Duodenal mucosa (tissue), 2 donors: ENCODE results near the gene PRRC2B.

Experiments
- H3K27ac ChIP-seq: one replicate; pipeline ENCODE4 v1.7.0; 2013; ENCODE audit warnings: low read depth, low read length
- H3K27me3 ChIP-seq, 2 donors: one replicate each; pipeline ENCODE4 v1.7.0; 2013; ENCODE audit warnings: low read length in 2 of 2, control low read depth in 1 of 2; ENCODE audit not compliant: insufficient read depth in 2 of 2, control insufficient read depth in 1 of 2
- H3K36me3 ChIP-seq, 2 donors: one replicate each; pipeline ENCODE4 v1.7.0; 2013; ENCODE audit warnings: low read length in 2 of 2, control low read depth in 1 of 2; ENCODE audit not compliant: insufficient read depth in 2 of 2, control insufficient read depth in 1 of 2
- H3K4me1 ChIP-seq, 2 donors: one replicate each; pipeline ENCODE4 v1.7.0; 2013; ENCODE audit warnings: low read length in 2 of 2, control low read depth in 1 of 2; ENCODE audit not compliant: insufficient read depth in 2 of 2, control insufficient read depth in 1 of 2
- H3K4me3 ChIP-seq, 2 donors: one replicate each; pipeline ENCODE4 v1.7.0; 2013; ENCODE audit warnings: low read length in 2 of 2, low read depth in 1 of 2
- H3K9ac ChIP-seq, 2 donors: one replicate each; pipeline ENCODE4 v1.7.0; 2013; ENCODE audit warnings: low read length in 2 of 2, low read depth in 1 of 2
- H3K9me3 ChIP-seq, 2 donors: one replicate each; pipeline ENCODE4 v1.7.0; 2013; ENCODE audit warnings: low read length in 2 of 2, control low read depth in 1 of 2; ENCODE audit not compliant: control insufficient read depth in 1 of 2

PRRC2B gene

DNA sequence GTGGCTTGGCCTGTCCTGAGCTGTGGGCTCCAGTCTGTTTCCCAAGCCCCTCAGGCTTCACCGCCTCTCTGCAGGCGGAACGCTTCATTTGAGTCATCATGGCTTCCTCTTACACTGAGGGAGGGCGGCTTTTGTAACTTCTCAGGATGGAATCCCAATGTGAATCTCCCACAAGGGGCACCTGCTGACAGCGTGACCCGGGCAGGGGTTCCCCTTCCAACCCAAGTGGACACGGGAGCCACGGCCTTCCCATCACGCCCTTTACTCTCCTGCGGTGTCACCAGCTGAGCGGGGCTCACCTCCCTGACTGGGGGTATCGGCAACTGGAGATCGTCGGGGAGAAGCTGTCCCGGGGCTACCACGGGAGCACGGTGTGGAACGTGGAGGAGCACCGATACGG, 124.7 kb downstream of the PRRC2B start:
- H3K36me3 ChIP-seq = peaks cover 52 to 85% of the 10 kb centered on the region in 2 donors
- no peak overlapping the region for H3K27ac ChIP-seq
- H3K4me1 ChIP-seq = no peaks in the 10 kb centered on the region

DNA sequence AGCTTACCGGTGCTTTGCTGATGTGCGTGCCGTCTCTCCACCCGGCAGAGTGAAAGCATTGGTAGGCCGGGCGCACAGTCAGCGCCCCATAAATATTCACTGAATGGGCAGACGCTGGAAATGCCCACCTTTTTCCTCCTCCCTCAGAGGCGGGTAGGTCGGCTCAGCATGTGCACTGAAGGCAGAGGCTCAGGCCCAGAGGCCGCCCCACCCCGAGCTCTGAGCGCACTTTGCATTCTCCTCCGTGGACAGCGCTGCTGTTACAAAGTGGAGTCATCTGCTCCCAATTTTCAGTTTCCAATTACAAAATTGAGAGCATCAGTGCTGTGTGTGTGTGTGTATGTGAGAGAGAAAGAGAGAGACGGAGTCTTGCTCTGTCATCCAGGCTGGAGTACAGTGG, 126.6 kb downstream of the PRRC2B start:
- H3K27me3 ChIP-seq = no peaks in the 10 kb centered on the region
- peaks cover 61 to 95% of the 10 kb centered on the region in 2 donors for H3K36me3 ChIP-seq
- H3K27ac ChIP-seq = no peak overlapping the region
- H3K9ac ChIP-seq = no peak overlapping the region
- H3K9me3 ChIP-seq = peaks cover 0 to 1% of the 10 kb centered on the region in 2 donors
- H3K4me1 ChIP-seq = no peaks in the 10 kb centered on the region
- H3K4me3 ChIP-seq = no peak overlapping the region

More for the DNA sequence above, 124.7 kb downstream of the PRRC2B start:
- no peak overlapping the region for H3K9ac ChIP-seq
- H3K4me3 ChIP-seq = no peak overlapping the region
- no peaks in the 10 kb centered on the region for H3K27me3 ChIP-seq
- peaks cover 0 to 3% of the 10 kb centered on the region in 2 donors for H3K9me3 ChIP-seq

DNA sequence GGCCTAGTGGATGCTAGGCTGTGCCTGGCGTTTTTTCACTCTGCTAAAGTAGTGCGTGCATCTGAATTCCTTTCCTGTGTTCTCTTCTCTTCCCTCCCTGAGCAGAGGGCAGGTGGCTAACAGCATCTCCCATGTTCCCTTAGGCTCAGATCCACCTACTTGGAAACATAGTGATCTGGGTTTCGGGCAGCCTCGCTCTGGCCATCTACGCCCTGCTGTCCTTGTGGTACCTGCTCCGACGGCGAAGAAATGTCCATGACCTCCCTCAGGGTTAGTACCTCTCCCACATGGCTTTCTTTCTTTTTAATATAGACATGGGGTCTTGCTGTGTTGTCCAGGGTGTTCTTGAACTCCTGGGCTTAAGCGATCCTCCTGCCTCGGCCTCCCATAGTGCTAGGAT, 127.3 kb downstream of the PRRC2B start:
- no peak overlapping the region for H3K4me3 ChIP-seq
- H3K4me1 ChIP-seq = no peaks in the 10 kb centered on the region
- H3K9me3 ChIP-seq = no peaks in the 10 kb centered on the region
- no peak overlapping the region for H3K27ac ChIP-seq
- no peak overlapping the region for H3K9ac ChIP-seq
- H3K36me3 ChIP-seq = peaks cover 60 to 94% of the 10 kb centered on the region in 2 donors
- no peaks in the 10 kb centered on the region for H3K27me3 ChIP-seq

- peaks cover 56 to 91% of the 10 kb centered on the region in 2 donors for H3K36me3 ChIP-seq
- H3K9ac ChIP-seq = no peak overlapping the region
- no peak overlapping the region for H3K4me3 ChIP-seq
- no peaks in the 10 kb centered on the region for H3K9me3 ChIP-seq
- no peaks in the 10 kb centered on the region for H3K4me1 ChIP-seq
- no peaks in the 10 kb centered on the region for H3K27me3 ChIP-seq
- H3K27ac ChIP-seq = no peak overlapping the region
Measured at GRCh38 chr9:131521822-131522221, 127.9 kb downstream of the PRRC2B start.

- H3K27ac ChIP-seq = no peak overlapping the region
- H3K9me3 ChIP-seq = no peaks in the 10 kb centered on the region
- H3K4me1 ChIP-seq = no peaks in the 10 kb centered on the region
- H3K9ac ChIP-seq = no peak overlapping the region
- no peaks in the 10 kb centered on the region for H3K27me3 ChIP-seq
- no peak overlapping the region for H3K4me3 ChIP-seq
- peaks cover 54 to 90% of the 10 kb centered on the region in 2 donors for H3K36me3 ChIP-seq
Measured at GRCh38 chr9:131522257-131523085, 128.6 kb downstream of the PRRC2B start.

DNA sequence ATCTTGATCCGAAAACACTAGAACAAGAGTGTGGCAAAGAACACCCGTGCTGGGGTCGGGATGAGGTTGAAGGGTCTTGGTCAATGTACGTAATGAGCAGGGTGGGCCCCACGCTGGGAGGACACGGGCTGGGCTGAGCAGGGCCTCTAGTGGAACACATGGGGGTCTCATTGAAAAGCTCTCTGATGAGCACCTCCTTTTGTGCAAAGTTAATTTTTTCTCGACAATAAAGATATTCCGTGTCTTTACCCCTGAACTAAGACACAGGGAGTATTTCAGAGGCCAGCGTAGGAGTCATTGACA, 129.2 kb downstream of the PRRC2B start:
- no peaks in the 10 kb centered on the region for H3K4me1 ChIP-seq
- no peak overlapping the region for H3K9ac ChIP-seq
- no peaks in the 10 kb centered on the region for H3K27me3 ChIP-seq
- H3K36me3 ChIP-seq = peaks cover 52 to 88% of the 10 kb centered on the region in 2 donors
- no peak overlapping the region for H3K4me3 ChIP-seq
- H3K9me3 ChIP-seq = no peaks in the 10 kb centered on the region
- H3K27ac ChIP-seq = no peak overlapping the region

- H3K9me3 ChIP-seq = no peaks in the 10 kb centered on the region
- H3K36me3 ChIP-seq = peaks cover 49 to 88% of the 10 kb centered on the region in 2 donors
- H3K4me3 ChIP-seq = no peak overlapping the region
- no peaks in the 10 kb centered on the region for H3K4me1 ChIP-seq
- no peaks in the 10 kb centered on the region for H3K27me3 ChIP-seq
- no peak overlapping the region for H3K9ac ChIP-seq
- H3K27ac ChIP-seq = no peak overlapping the region
Measured at GRCh38 chr9:131523451-131524435, 129.9 kb downstream of the PRRC2B start.

- peaks cover 3% of the 10 kb centered on the region in 2 donors for H3K4me1 ChIP-seq
- H3K27ac ChIP-seq = no peak overlapping the region
- H3K9ac ChIP-seq = no peak overlapping the region
- no peaks in the 10 kb centered on the region for H3K9me3 ChIP-seq
- H3K4me3 ChIP-seq = no peak overlapping the region
- H3K27me3 ChIP-seq = no peaks in the 10 kb centered on the region
- peaks cover 41 to 88% of the 10 kb centered on the region in 2 donors for H3K36me3 ChIP-seq
Measured at GRCh38 chr9:131524665-131525315, 130.9 kb downstream of the PRRC2B start.

- Histone ChIP-seq H3K4me1 (peaks cover 9 to 11% of the 10 kb centered on the region in 2 donors), H3K27me3 (no peaks in the 10 kb centered on the region), H3K4me3 (no peak overlapping the region), H3K9me3 (no peaks in the 10 kb centered on the region), H3K36me3 (peaks cover 34 to 78% of the 10 kb centered on the region in 2 donors), H3K9ac (no peak overlapping the region), H3K27ac (no peak overlapping the region)
Measured at GRCh38 chr9:131525643-131526565, 132.0 kb downstream of the PRRC2B start.
